Spleen (tissue), 7 donors: Measurements from ENCODE around the gene EIF4G1.

Experiments used
- POLR2A ChIP-seq, 3 donors: fragments of 450-650 bp; IDR thresholded peaks; one replicate each; pipeline ENCODE4 v1.5.1; 2017; ENCODE audit warnings: antibody characterized with exemption in 3 of 3, mild to moderate bottlenecking in 1 of 3
- POLR2AphosphoS5 ChIP-seq, 3 donors: sonication (generic); formaldehyde crosslinking; IDR thresholded peaks; one replicate each; pipeline ENCODE4 v1.5.1; 2017; ENCODE audit warnings: antibody characterized with exemption in 3 of 3
- TF ChIP-seq, protein P1 (sequence below), 11 experiments: fragments of 200-600 bp in 7 of 11; fragments of 450-650 bp in 4 of 11; sonication (generic) in 4 of 11; IDR thresholded peaks in 8 of 11; conservative IDR thresholded peaks in 3 of 11; 1 replicate in 7 of 11; 2 replicates in 4 of 11; pipeline versions ENCODE4 v1.4.0 to v1.8.0; 2016 to 2021; ENCODE audit warnings: antibody characterized with exemption in 11 of 11, inconsistent platforms in 4 of 11, mild to moderate bottlenecking in 1 of 11
- donor health status: DM: no; HTN: no; CAD: no; lungs with moderate emphysema.
- donor health status: DM: no; HTN: no; CAD: no.
- donor health status: DM: no; HTN: no; CAD: no.

DNA sequence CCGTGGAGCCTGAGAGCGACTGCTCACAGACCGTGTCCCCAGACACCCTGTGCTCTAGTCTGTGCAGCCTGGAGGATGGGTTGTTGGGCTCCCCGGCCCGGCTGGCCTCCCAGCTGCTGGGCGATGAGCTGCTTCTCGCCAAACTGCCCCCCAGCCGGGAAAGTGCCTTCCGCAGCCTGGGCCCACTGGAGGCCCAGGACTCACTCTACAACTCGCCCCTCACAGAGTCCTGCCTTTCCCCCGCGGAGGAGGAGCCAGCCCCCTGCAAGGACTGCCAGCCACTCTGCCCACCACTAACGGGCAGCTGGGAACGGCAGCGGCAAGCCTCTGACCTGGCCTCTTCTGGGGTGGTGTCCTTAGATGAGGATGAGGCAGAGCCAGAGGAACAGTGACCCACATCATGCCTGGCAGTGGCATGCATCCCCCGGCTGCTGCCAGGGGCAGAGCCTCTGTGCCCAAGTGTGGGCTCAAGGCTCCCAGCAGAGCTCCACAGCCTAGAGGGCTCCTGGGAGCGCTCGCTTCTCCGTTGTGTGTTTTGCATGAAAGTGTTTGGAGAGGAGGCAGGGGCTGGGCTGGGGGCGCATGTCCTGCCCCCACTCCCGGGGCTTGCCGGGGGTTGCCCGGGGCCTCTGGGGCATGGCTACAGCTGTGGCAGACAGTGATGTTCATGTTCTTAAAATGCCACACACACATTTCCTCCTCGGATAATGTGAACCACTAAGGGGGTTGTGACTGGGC lies 30.3 kb downstream of the EIF4G1 start:
- TF ChIP-seq, protein P1, sequence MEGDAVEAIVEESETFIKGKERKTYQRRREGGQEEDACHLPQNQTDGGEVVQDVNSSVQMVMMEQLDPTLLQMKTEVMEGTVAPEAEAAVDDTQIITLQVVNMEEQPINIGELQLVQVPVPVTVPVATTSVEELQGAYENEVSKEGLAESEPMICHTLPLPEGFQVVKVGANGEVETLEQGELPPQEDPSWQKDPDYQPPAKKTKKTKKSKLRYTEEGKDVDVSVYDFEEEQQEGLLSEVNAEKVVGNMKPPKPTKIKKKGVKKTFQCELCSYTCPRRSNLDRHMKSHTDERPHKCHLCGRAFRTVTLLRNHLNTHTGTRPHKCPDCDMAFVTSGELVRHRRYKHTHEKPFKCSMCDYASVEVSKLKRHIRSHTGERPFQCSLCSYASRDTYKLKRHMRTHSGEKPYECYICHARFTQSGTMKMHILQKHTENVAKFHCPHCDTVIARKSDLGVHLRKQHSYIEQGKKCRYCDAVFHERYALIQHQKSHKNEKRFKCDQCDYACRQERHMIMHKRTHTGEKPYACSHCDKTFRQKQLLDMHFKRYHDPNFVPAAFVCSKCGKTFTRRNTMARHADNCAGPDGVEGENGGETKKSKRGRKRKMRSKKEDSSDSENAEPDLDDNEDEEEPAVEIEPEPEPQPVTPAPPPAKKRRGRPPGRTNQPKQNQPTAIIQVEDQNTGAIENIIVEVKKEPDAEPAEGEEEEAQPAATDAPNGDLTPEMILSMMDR (IDR thresholded peaks at IDR 0.05 in 8 of 11, conservative IDR thresholded peaks at IDR 0.05 in 3 of 11) = no peak
- TF ChIP-seq POLR2A (IDR thresholded peaks at IDR 0.05) = no peak
- TF ChIP-seq POLR2AphosphoS5 (IDR thresholded peaks at IDR 0.05) = peak in 1 of 3 donors; percentile 40
